ENCODE data around the gene ELAVL1. TPM values are rescaled to one million over a fixed set of nuclear protein-coding genes. Genes with fewer than 3 reads are reported as not detected.

Gene ELAVL1
- polyA plus RNA-seq, 1 experiment = 44.7 TPM

DNA sequence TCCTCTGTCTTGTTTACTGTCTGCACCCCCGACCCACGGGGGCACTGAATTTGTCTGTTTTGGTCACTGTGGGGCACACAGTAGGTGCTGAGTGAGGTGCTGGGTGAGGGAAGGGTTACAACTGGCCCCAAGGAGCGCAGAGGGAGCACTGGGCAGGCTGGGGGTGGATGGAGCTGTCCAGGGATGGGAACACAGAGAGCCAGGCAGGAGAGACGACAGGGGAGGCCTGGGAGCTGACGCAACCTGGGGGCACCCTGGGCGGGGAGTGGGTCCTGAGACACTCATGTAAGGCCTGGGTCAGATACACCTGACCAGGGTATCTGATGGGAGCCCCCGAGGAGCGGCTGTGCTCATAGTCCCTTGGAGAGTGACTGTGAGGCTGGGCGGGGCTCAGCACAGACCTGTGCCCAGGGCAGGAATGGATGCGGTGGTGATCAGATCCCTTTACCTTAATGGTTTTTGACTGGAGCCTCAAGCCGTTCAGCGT, 24.8 kb downstream of the ELAVL1 start:
- ChIA-PET CTCF (interaction anchor here (0.6 to 1.3 kb wide), 3 partner anchors 10 to 36 kb away, joined by 3 to 4 read pairs (median 4); no protein-coding TSS in a partner anchor), POLR2A (no interaction called here)
- no peak for DNase-seq (ENCODE audit: low read depth, low spot score)
- H3K27ac ChIP-seq (ENCODE audit: low read depth, low read length) = no peak overlapping the region
- TF ChIP-seq, protein P1, sequence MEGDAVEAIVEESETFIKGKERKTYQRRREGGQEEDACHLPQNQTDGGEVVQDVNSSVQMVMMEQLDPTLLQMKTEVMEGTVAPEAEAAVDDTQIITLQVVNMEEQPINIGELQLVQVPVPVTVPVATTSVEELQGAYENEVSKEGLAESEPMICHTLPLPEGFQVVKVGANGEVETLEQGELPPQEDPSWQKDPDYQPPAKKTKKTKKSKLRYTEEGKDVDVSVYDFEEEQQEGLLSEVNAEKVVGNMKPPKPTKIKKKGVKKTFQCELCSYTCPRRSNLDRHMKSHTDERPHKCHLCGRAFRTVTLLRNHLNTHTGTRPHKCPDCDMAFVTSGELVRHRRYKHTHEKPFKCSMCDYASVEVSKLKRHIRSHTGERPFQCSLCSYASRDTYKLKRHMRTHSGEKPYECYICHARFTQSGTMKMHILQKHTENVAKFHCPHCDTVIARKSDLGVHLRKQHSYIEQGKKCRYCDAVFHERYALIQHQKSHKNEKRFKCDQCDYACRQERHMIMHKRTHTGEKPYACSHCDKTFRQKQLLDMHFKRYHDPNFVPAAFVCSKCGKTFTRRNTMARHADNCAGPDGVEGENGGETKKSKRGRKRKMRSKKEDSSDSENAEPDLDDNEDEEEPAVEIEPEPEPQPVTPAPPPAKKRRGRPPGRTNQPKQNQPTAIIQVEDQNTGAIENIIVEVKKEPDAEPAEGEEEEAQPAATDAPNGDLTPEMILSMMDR (IDR thresholded peaks at IDR 0.05; ENCODE audit: low read depth, low read length) = no peak
- no peaks in the 10 kb centered on the region for H3K9me3 ChIP-seq (ENCODE audit: control insufficient read depth, insufficient read depth, low read length)
- no peak overlapping the region for H3K4me3 ChIP-seq (ENCODE audit: low read depth, low read length)
- H3K27me3 ChIP-seq (ENCODE audit: control insufficient read depth, insufficient read depth, low read length) = no peaks in the 10 kb centered on the region

DNA sequence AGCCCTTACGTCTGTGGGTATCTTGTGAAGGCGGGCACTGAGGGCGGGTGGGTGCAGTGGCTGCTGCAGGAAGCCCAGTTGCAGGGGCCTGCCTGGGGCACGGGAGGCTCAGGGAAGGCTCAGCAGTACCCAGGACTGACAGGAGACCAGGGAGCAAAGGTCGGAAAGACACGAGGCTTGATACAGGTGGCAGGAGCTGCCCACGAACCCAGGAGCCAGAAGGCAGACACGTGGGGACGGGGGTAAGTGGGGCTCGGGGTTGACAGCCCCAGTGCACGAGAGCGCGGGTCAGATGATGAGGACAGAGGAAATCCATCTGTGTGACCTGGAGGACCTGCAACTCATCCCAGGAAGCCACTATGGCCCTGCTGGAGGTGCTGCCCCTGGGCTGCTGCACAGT, 25.3 kb downstream of the ELAVL1 start:
- ChIA-PET POLR2A (no interaction called here), CTCF (interaction anchor here (1.1 to 1.3 kb wide), 3 partner anchors 10 to 36 kb away, joined by 3 to 4 read pairs (median 4); no protein-coding TSS in a partner anchor)
- DNase-seq (ENCODE audit: low read depth, low spot score) = no peak
- no peaks in the 10 kb centered on the region for H3K9me3 ChIP-seq (ENCODE audit: control insufficient read depth, insufficient read depth, low read length)
- no peak overlapping the region for H3K27ac ChIP-seq (ENCODE audit: low read depth, low read length)
- TF ChIP-seq, protein P1 (IDR thresholded peaks at IDR 0.05; ENCODE audit: low read depth, low read length) = no peak
- no peak overlapping the region for H3K4me3 ChIP-seq (ENCODE audit: low read depth, low read length)
- H3K27me3 ChIP-seq (ENCODE audit: control insufficient read depth, insufficient read depth, low read length) = no peaks in the 10 kb centered on the region

DNA sequence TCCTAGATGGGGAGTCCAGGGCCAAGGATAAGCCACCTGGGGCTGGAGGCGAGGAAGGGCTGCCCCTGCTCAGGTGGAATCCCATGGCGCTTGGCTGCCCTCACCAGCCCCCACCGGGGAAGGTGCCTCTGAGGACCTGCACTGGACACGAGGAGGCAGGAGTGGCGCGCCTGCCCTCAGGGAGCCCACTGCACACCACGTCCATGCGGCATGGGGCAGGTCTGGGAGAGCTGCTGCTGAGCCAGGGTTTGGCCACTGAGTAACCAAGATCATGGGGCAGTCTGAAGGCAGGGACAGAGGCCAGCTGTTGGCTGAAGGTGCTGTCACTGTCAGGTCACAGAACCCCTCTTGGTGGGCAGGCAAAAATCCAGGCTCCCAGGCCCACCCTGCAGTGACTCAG, 25.9 kb downstream of the ELAVL1 start:
- POLR2A ChIA-PET = no interaction called here
- Histone ChIP-seq H3K27me3 (ENCODE audit: control insufficient read depth, insufficient read depth, low read length) (no peaks in the 10 kb centered on the region), H3K27ac (ENCODE audit: low read depth, low read length) (no peak overlapping the region), H3K4me3 (ENCODE audit: low read depth, low read length) (no peak overlapping the region), H3K9me3 (ENCODE audit: control insufficient read depth, insufficient read depth, low read length) (no peaks in the 10 kb centered on the region)
- TF ChIP-seq, protein P1 (IDR thresholded peaks at IDR 0.05; ENCODE audit: low read depth, low read length) = no peak
- CTCF ChIA-PET = interaction anchor here (1.1 kb wide), 1 partner anchor 35 kb away, joined by 3 read pairs; no protein-coding TSS in a partner anchor
- no peak for DNase-seq (ENCODE audit: low read depth, low spot score)

DNA sequence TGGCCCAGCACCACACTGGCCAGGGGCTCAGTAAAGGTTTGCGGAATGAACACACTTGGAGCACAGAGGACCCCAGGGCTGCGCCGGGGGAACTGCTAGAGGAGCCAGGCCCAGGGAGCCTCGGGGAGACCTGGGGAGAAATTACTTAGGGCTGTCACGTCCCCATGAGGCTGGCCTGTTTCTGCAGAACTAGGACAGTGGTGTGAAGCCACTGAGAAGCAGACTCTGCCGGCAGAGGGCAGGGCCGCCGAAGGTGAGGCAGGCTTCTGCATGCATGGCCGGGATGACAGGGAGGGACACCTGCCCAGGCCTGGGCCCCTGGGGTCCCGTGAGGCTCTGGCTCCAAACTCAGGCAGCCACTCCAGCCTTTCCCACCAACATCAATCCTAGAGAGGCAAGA, 26.4 kb downstream of the ELAVL1 start:
- TF ChIP-seq, protein P1 (IDR thresholded peaks at IDR 0.05; ENCODE audit: low read depth, low read length) = no peak
- Histone ChIP-seq H3K27ac (ENCODE audit: low read depth, low read length) (no peak overlapping the region), H3K4me3 (ENCODE audit: low read depth, low read length) (no peak overlapping the region), H3K27me3 (ENCODE audit: control insufficient read depth, insufficient read depth, low read length) (no peaks in the 10 kb centered on the region), H3K9me3 (ENCODE audit: control insufficient read depth, insufficient read depth, low read length) (no peaks in the 10 kb centered on the region)
- ChIA-PET POLR2A (no interaction called here), CTCF (interaction anchor here (1.1 to 1.2 kb wide), 2 partner anchors 9 to 35 kb away, joined by 3 read pairs; no protein-coding TSS in a partner anchor)
- no peak for DNase-seq (ENCODE audit: low read depth, low spot score)

DNA sequence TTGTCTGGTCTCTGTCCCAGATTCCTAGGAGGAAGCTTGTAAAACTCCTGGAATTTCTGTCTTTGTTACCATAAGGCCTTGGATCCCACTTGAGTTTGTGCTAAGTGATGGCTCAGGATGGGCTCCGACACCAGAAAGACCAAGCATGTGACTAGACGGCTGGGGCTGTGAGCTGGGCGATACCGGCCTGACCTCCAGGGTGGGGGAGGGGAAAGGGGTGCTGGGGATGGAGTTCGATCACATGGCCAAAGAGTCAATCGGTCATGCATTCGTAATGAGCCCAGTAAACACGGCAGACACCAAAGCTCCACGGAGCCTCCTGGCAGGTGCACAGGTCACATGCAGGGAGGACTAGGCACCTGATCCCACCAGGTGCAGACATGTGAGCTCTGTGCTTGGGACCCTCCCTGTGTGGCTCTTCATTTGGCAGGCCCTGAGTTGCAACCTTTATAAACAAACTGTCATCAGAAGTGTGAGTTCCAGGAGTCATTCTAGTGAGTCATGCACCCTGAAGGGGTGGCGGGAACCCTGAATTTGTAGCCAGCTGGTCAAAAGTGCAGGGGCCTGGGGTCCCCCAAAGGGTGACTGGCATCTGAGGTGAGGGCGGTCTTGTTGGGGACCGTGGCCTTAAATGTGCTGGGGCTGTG, 27.1 kb downstream of the ELAVL1 start:
- CTCF ChIA-PET = interaction anchor here (1.1 to 1.2 kb wide), 2 partner anchors 9 to 24 kb away, joined by 3 to 7 read pairs; no protein-coding TSS in a partner anchor
- POLR2A ChIA-PET = no interaction called here
- Histone ChIP-seq H3K27me3 (ENCODE audit: control insufficient read depth, insufficient read depth, low read length) (no peaks in the 10 kb centered on the region), H3K9me3 (ENCODE audit: control insufficient read depth, insufficient read depth, low read length) (no peaks in the 10 kb centered on the region), H3K4me3 (ENCODE audit: low read depth, low read length) (no peak overlapping the region), H3K27ac (ENCODE audit: low read depth, low read length) (no peak overlapping the region)
- TF ChIP-seq, protein P1 (IDR thresholded peaks at IDR 0.05; ENCODE audit: low read depth, low read length) = no peak
- DNase-seq (ENCODE audit: low read depth, low spot score) = no peak
